ENCODE measurements around the gene LDB2. TPM values are rescaled to one million over a fixed set of nuclear protein-coding genes. Genes with fewer than 3 reads are reported as not detected.

LDB2 gene
- total RNA-seq, 4 donors from 2014 or later, result 26.4 to 62.7 (median 40.7) TPM

- peaks cover 0 to 2% (median 0%) of the 10 kb centered on the region in 3 donors for H3K36me3 ChIP-seq
- 81 to 86% methylated on average over 6 of the region's 6 CpGs for WGBS, 2 donors
- no peaks in the 10 kb centered on the region for H3K27me3 ChIP-seq
- peaks cover 0 to 11% (median 0%) of the 10 kb centered on the region in 4 donors for H3K9me3 ChIP-seq
- H3K4me3 ChIP-seq, result no peak overlapping the region
- TF ChIP-seq POLR2A (IDR thresholded peaks at IDR 0.05) (no peak), EP300 (IDR thresholded peaks at IDR 0.05) (no peak), CTCF (IDR thresholded peaks at IDR 0.05) (no peak)
- peaks cover 0 to 8% (median 0%) of the 10 kb centered on the region in 4 donors for H3K4me1 ChIP-seq
- DNase-seq (ENCODE audit: low spot score in 2 of 2), result no peak
- H3K27ac ChIP-seq, result no peak overlapping the region
These were observed 173.2 kb downstream of the LDB2 start for GRCh38 chr4:16725252-16725651.

- Histone ChIP-seq H3K36me3 (peaks cover 0 to 2% (median 0%) of the 10 kb centered on the region in 3 donors), H3K4me3 (no peak overlapping the region), H3K27ac (no peak overlapping the region), H3K9me3 (peaks cover 0 to 11% (median 0%) of the 10 kb centered on the region in 4 donors), H3K4me1 (no peaks in the 10 kb centered on the region), H3K27me3 (no peaks in the 10 kb centered on the region)
- 92 to 93% methylated on average over 3 of the region's 3 CpGs for WGBS, 2 donors
- TF ChIP-seq POLR2A (IDR thresholded peaks at IDR 0.05) (no peak), EP300 (IDR thresholded peaks at IDR 0.05) (no peak), CTCF (IDR thresholded peaks at IDR 0.05) (no peak)
- no peak for DNase-seq (ENCODE audit: low spot score in 2 of 2)
These were observed 176.0 kb downstream of the LDB2 start for GRCh38 chr4:16722416-16722815.

- WGBS, 2 donors, result 60 to 73% methylated on average over 4 of the region's 4 CpGs
- Histone ChIP-seq H3K36me3 (no peaks in the 10 kb centered on the region), H3K27ac (no peak overlapping the region), H3K9me3 (peaks cover 0 to 11% (median 0%) of the 10 kb centered on the region in 4 donors), H3K4me3 (no peak overlapping the region), H3K4me1 (no peaks in the 10 kb centered on the region), H3K27me3 (no peaks in the 10 kb centered on the region)
- TF ChIP-seq EP300 (IDR thresholded peaks at IDR 0.05) (no peak), CTCF (IDR thresholded peaks at IDR 0.05) (no peak), POLR2A (IDR thresholded peaks at IDR 0.05) (no peak)
- no peak for DNase-seq (ENCODE audit: low spot score in 2 of 2)
These were observed 176.7 kb downstream of the LDB2 start for GRCh38 chr4:16721613-16722291.

GRCh38 chr4:16720761-16721160 lies 177.7 kb downstream of the LDB2 start:
- DNase-seq (ENCODE audit: low spot score in 2 of 2), result no peak
- 91 to 95% methylated on average over 2 of the region's 2 CpGs for WGBS, 2 donors
- Histone ChIP-seq H3K27me3 (no peaks in the 10 kb centered on the region), H3K9me3 (peaks cover 0 to 11% (median 0%) of the 10 kb centered on the region in 4 donors), H3K36me3 (no peaks in the 10 kb centered on the region), H3K27ac (no peak overlapping the region), H3K4me1 (no peaks in the 10 kb centered on the region), H3K4me3 (no peak overlapping the region)
- TF ChIP-seq EP300 (IDR thresholded peaks at IDR 0.05), result no peak
- TF ChIP-seq POLR2A (IDR thresholded peaks at IDR 0.05), result no peak
- TF ChIP-seq CTCF (IDR thresholded peaks at IDR 0.05), result no peak

- DNase-seq (ENCODE audit: low spot score in 2 of 2), result no peak
- H3K27me3 ChIP-seq, result no peaks in the 10 kb centered on the region
- no peak overlapping the region for H3K4me3 ChIP-seq
- H3K4me1 ChIP-seq, result no peaks in the 10 kb centered on the region
- H3K9me3 ChIP-seq, result no peaks in the 10 kb centered on the region
- 34% methylated on average over 6 of the region's 6 CpGs for WGBS, 2 donors
- H3K27ac ChIP-seq, result no peak overlapping the region
- no peak for TF ChIP-seq EP300 (IDR thresholded peaks at IDR 0.05)
- TF ChIP-seq CTCF (IDR thresholded peaks at IDR 0.05), result no peak
- no peaks in the 10 kb centered on the region for H3K36me3 ChIP-seq
These were observed 181.0 kb downstream of the LDB2 start for GRCh38 chr4:16717266-16717970.

All from tibial nerve (tissue), 4 donors.